Measurements from ENCODE around the gene LEMD2.

DNA sequence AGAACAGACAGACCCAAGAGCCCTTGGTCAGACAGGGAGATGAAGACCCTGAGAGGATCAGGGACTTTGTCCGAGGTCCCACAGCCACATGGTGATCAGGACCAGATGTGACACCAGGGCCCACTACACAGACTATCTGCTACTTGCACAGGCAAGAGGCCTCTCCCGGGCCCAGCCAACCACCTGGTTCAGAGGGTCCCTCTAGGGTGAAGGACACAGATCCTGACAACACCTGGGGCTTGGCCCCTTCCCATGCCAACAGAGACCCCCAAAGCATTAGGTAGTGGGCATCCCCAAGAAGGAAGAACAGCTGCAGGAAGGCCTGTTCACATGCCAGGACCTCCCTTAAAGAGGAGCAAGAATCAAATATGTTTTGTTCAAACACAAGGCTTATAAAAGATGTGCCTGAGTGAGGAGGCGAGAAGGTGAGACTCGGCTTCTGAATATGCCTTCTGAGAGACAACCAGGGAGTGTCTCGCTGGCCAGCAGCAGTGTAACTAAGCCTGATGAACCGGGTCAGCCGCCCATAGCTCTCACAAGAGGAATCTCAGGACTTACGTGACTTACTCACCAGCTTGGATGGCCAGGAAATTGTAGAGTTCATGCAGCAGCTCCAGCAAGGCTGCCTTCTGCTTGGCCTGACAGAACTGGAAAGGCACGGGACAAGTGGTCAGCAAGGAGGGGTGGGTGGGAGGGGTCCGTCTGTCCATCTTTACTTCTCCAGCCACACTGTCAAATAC lies 5.0 kb downstream of the LEMD2 start:
- TF ChIP-seq CTCF (IDR thresholded peaks at IDR 0.05; ENCODE audit: low read length) (no peak), EZH2 (IDR thresholded peaks at IDR 0.05; ENCODE audit: borderline replicate concordance, low read length) (no peak)

Data from OCI-LY1 (cell line).